Heart right ventricle (tissue), 16 donors: ENCODE measurements around the gene CLVS2. TPM values are rescaled to one million over a fixed set of nuclear protein-coding genes. Genes with fewer than 3 reads are reported as not detected.

Experiments
- ATAC-seq, 8 donors: fragments of 200-7000 bp; cut with Tn5 transposase; one replicate each; pipeline ENCODE4 v1.9.1; 2020; ENCODE audit warnings: mild to moderate bottlenecking in 8 of 8, moderate library complexity in 8 of 8, moderate number of reproducible peaks in 1 of 8
- DNase-seq, 2 donors: peaks; one replicate each; pipeline ENCODE4 v3.0.0-alpha.2; 2020
- H3K27ac ChIP-seq, 10 donors: fragments of 200-600 bp; sonication (generic) in 2 of 10; one replicate each; pipeline versions ENCODE4 v1.5.0 to v1.8.0; 2020 to 2022; ENCODE audit warnings: mild to moderate bottlenecking in 3 of 10
- H3K27me3 ChIP-seq, 7 donors: fragments of 200-600 bp; one replicate each; pipeline ENCODE4 v1.8.0; 2021 to 2022; ENCODE audit warnings: mild to moderate bottlenecking in 2 of 7
- H3K36me3 ChIP-seq, 9 donors: fragments of 200-600 bp; sonication (generic) in 1 of 9; one replicate each; pipeline versions ENCODE4 v1.5.0 to v1.8.0; 2020 to 2022; ENCODE audit warnings: mild to moderate bottlenecking in 2 of 9
- H3K4me1 ChIP-seq, 9 donors: fragments of 200-600 bp; sonication (generic) in 1 of 9; one replicate each; pipeline versions ENCODE4 v1.5.0 to v1.8.0; 2020 to 2022; ENCODE audit warnings: mild to moderate bottlenecking in 4 of 9
- H3K4me3 ChIP-seq, 10 donors: fragments of 200-600 bp; sonication (generic) in 2 of 10; one replicate each; pipeline versions ENCODE4 v1.5.0 to v1.8.0; 2020 to 2022; ENCODE audit warnings: mild to moderate bottlenecking in 7 of 10, moderate library complexity in 2 of 10
- H3K9me3 ChIP-seq, 11 donors: fragments of 200-600 bp in 10 of 11; sonication (generic) in 2 of 11; one replicate each; pipeline versions ENCODE4 v1.5.0 to v1.8.0; 2013 to 2022; ENCODE audit warnings: mild to moderate bottlenecking in 2 of 11, control low read depth in 1 of 11, moderate library complexity in 1 of 11
- WGBS, 2 donors: extraction: QIAGEN DNeasy Blood & Tissue Kit; methylation state at CpG; one replicate each; pipeline ENCODE4 v1.1.7; 2013; ENCODE audit warnings: inconsistent platforms in 1 of 2; 5-methylcytosine and 5-hydroxymethylcytosine counted together
- intact Hi-C, 10 donors: fragments of 100-400 bp; cut with DNase I; formaldehyde crosslinking; loops; one replicate each; pipeline versions ENCODE4 v1.11.1 to v1.14.2; 2022
- long read RNA-seq, 3 donors: library from polyadenylated mRNA; unstranded; transcript quantifications; one replicate each; pipeline ENCODE4 v2.0.0, GENCODE V29; 2020 to 2021
- polyA plus RNA-seq, 2 donors: library from polyadenylated mRNA; stranded (reverse); fragments of 200-250 nt; gene quantifications; one replicate each; pipeline ENCODE4 v1.2.3, GENCODE V29; 2013
- total RNA-seq, 10 donors: library from RNA; stranded (reverse); fragmentation: NEBNext Ultra II Directional in 3 of 10; extraction: Animal tissue kit (Norgen Biotek cat#: 25700) in 3 of 10; gene quantifications; one replicate each; pipeline versions ENCODE4 v1.2.1 to v1.2.4, GENCODE V29; 2021 to 2023
- TF ChIP-seq, protein P1 (sequence below), 9 donors: fragments of 200-600 bp; sonication (generic) in 2 of 9; IDR thresholded peaks; one replicate each; pipeline versions ENCODE4 v1.5.0 to v1.8.0; 2021 to 2022; ENCODE audit warnings: antibody characterized with exemption in 9 of 9, mild to moderate bottlenecking in 5 of 9, moderate library complexity in 1 of 9
- donor health status: Arrhythmogenic right ventricular cardiomyopathy.
- donor health status: ischemic (EF 13 %, LVEDD 7.1; RV severe dilation, severe dysfunction).
- donor health status: healthy with polysubstance abuse.
- donor health status: DM: no; HTN: yes; CAD: no.
- donor health status: DM: no; HTN: no; CAD: no.
- donor health status: ischemic (EF 25% LVEDD 6.9; RV normal size, moderate dysfunction).
- donor health status: ischemic (EF 25% LVEDD 5.7; RV mildly dilated, moderate dysfunction).
- donor health status: healthy.
- donor health status: DM: yes; HTN: yes; CAD: no.
- donor health status: Ischemic cardiomyopathy.
- donor health status: ischemic (EF 35%, LVEDD 5.7; RV mildly dilated, moderate dysfunction).
- donor health status: nonischemic (EF 11% LVEDD 7.7; RV severe dilation, severe dysfunction).
- donor health status: DM: yes; HTN: yes; CAD: no.
- donor health status: PGD.
- donor health status: ischemic (EF 29% LVEDD 5.4; RV normal size, mild dysfunction).
- donor health status: nonischemic (EF 23%, LVEDD 6.1; RV moderate dilation, normal function).

CLVS2 gene, protein sequence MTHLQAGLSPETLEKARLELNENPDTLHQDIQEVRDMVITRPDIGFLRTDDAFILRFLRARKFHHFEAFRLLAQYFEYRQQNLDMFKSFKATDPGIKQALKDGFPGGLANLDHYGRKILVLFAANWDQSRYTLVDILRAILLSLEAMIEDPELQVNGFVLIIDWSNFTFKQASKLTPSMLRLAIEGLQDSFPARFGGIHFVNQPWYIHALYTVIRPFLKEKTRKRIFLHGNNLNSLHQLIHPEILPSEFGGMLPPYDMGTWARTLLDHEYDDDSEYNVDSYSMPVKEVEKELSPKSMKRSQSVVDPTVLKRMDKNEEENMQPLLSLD
- total RNA-seq, result under 1 TPM in 5 of 10 donors, not detected in 5; 0.05 to 0.41 (median 0.19) TPM
- under 1 TPM in 1 of 2 donors, not detected in 1; under 0.01 TPM for polyA plus RNA-seq
- long read RNA-seq, donor 1, result 0 reads
- long read RNA-seq, donor 2, result 0 reads
- long read RNA-seq, donor 3, result 0 reads

DNA sequence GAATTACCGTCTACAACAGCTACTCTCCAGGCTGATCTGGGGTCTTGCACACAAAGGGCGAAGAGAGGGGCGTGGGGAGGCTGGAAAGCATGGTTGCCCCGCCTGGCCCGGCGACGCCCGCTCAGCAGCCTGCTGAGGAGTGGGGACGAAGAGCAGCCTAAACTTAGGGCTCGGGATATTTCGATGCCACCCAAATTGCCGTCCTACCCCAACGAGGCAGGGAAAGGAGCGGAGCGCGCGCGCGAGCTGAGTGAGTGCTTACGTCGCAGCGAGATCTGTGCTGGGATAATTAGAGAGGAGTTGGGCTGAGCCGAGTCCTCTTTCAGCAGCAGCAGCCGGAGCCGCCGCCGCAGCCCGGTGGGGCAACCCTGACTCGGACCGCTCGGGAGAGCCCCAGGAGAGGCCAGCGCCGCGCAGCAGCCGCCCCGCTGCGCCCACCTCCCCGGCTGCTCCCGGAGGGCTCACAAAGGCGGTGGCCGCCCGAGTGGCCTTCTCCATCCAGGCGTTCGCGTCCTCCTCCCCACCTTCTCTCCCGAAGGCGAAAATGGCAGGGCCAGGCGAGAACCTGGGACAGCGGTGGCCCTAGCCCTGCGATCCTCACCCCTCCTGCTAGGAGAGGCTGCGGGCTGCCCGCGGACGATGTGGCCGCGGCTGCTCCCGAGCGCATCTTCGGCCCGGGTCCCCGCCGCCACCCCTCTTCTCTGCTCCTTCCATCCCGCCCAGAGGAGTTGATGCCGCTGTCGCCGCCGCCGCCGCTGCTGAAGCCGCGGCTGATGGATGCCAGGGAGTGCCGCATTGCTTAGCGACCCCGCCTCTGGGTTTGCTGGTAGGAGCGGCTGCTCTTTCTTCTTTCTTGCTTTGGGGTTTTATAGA lies at the start of gene CLVS2:
TSS of gene CLVS2 (plus strand) at position 315 of the 873 bp plus-strand sequence. CDS start 1,543 bp downstream, outside the sequence.
- WGBS, 2 donors, result 1% methylated on average over 75 of the region's 75 CpGs
- Histone ChIP-seq H3K27me3 (peaks cover 0 to 86% (median 64%) of the 10 kb centered on the region in 7 donors), H3K4me1 (peaks cover 0 to 12% (median 10%) of the 10 kb centered on the region in 9 donors), H3K27ac (no peak within 1 kb of the TSS), H3K4me3 (peak within 1 kb of the TSS; percentile 18 to 50 (median 35)), H3K9me3 (no peaks in the 10 kb centered on the region), H3K36me3 (no peaks in the 10 kb centered on the region)
- intact Hi-C loops, result no loop called here
- TF ChIP-seq, protein P1, sequence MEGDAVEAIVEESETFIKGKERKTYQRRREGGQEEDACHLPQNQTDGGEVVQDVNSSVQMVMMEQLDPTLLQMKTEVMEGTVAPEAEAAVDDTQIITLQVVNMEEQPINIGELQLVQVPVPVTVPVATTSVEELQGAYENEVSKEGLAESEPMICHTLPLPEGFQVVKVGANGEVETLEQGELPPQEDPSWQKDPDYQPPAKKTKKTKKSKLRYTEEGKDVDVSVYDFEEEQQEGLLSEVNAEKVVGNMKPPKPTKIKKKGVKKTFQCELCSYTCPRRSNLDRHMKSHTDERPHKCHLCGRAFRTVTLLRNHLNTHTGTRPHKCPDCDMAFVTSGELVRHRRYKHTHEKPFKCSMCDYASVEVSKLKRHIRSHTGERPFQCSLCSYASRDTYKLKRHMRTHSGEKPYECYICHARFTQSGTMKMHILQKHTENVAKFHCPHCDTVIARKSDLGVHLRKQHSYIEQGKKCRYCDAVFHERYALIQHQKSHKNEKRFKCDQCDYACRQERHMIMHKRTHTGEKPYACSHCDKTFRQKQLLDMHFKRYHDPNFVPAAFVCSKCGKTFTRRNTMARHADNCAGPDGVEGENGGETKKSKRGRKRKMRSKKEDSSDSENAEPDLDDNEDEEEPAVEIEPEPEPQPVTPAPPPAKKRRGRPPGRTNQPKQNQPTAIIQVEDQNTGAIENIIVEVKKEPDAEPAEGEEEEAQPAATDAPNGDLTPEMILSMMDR (IDR thresholded peaks at IDR 0.05), result no peak
- DNase-seq (peak in 1 of 2 donors; percentile 7), ATAC-seq (peak in 3 of 8 donors; percentile 29 to 53 (median 41))

DNA sequence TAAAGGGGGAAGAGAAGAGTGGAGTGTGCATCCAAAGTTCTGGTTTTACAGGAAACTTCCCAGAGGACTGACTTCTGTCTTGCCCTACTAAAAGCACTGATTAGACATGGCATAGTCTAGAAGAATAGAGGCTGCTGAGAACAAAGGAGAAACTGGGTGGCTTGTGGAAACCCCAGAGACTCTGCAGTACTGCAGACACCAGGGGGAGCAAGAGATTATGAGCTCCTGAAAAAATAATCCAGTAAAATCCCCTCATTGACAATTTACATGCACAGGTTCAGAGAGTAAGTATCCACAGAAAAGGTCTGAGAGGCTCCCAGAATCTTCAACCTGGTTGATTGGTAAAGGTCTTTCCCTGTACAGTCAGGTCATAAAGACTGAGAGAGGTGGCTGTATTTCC lies 48.7 kb upstream of the CLVS2 start:
- H3K27me3 ChIP-seq, result peaks cover 0 to 5% (median 0%) of the 10 kb centered on the region in 7 donors
- TF ChIP-seq, protein P1 (IDR thresholded peaks at IDR 0.05), result peak in 6 of 9 donors; percentile 21 to 46 (median 33)
- no peaks in the 10 kb centered on the region for H3K4me1 ChIP-seq
- H3K27ac ChIP-seq, result no peak overlapping the region
- no peak for ATAC-seq
- intact Hi-C loops, result loop anchor here in 2 of 10 donors (5.0 kb wide), 1 partner anchor 370 kb away; no protein-coding TSS in a partner anchor
- H3K36me3 ChIP-seq, result no peaks in the 10 kb centered on the region
- peaks cover 0 to 7% (median 0%) of the 10 kb centered on the region in 11 donors for H3K9me3 ChIP-seq
- DNase-seq, result no peak
- H3K4me3 ChIP-seq, result no peak overlapping the region

DNA sequence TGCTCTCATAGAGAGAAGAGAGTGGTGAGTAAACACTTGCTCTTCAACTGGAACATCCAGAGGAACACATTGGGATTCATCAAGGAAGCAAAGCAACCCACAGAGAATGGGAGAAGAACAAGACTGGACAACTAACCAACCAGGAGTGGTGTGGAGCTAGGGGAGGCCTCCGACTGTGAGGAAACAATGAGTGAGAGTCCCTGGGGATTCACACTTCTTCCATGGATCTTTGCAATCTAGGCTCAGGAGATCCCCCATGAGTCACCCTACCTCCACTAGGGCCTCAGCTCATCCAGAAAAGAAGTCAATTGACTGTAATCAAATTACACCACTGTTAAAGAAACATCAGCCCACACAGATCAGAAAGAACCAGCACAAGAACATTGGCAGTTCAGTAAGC lies 42.3 kb upstream of the CLVS2 start:
- intact Hi-C loops, result loop anchor here in 2 of 10 donors (5.0 to 10.0 kb wide), 2 partner anchors 231 to 361 kb away; no protein-coding TSS in a partner anchor

More for the DNA sequence above, 42.3 kb upstream of the CLVS2 start:
- no peak overlapping the region for H3K4me3 ChIP-seq
- DNase-seq (no peak), ATAC-seq (no peak)
- TF ChIP-seq, protein P1 (IDR thresholded peaks at IDR 0.05), result no peak
- H3K36me3 ChIP-seq, result no peaks in the 10 kb centered on the region
- H3K27me3 ChIP-seq, result no peaks in the 10 kb centered on the region
- 71% methylated on average over 1 of the region's 1 CpG for WGBS, 2 donors
- peaks cover 0 to 62% (median 4%) of the 10 kb centered on the region in 11 donors for H3K9me3 ChIP-seq
- H3K4me1 ChIP-seq, result no peaks in the 10 kb centered on the region
- no peak overlapping the region for H3K27ac ChIP-seq
